Muscle layer of colon (tissue), 2 donors: ENCODE measurements around the gene SLC34A1.
A peak's percentile ranks its signal among the peaks of the same experiment; 100 is the strongest.

Experiments used
- H3K27ac ChIP-seq: one replicate; pipeline ENCODE4 v1.7.0; 2013; ENCODE audit warnings: low read depth, mild to moderate bottlenecking, low read length, moderate library complexity
- H3K27me3 ChIP-seq, 2 donors: one replicate each; pipeline ENCODE4 v1.7.0; 2013; ENCODE audit warnings: low read length in 2 of 2, mild to moderate bottlenecking in 2 of 2; ENCODE audit not compliant: insufficient read depth in 2 of 2, control insufficient read depth in 1 of 2
- H3K36me3 ChIP-seq: one replicate; pipeline ENCODE4 v1.7.0; 2013; ENCODE audit warnings: mild to moderate bottlenecking, low read length; ENCODE audit not compliant: insufficient read depth
- H3K4me1 ChIP-seq: one replicate; pipeline ENCODE4 v1.7.0; 2013; ENCODE audit warnings: mild to moderate bottlenecking, low read length; ENCODE audit not compliant: insufficient read depth
- H3K4me3 ChIP-seq, 2 donors: one replicate each; pipeline ENCODE4 v1.7.0; 2013; ENCODE audit warnings: low read length in 2 of 2, low read depth in 1 of 2, mild to moderate bottlenecking in 1 of 2, moderate library complexity in 1 of 2
- H3K9ac ChIP-seq: one replicate; pipeline ENCODE4 v1.7.0; 2013; ENCODE audit warnings: low read length
- H3K9me3 ChIP-seq: one replicate; pipeline ENCODE4 v1.7.0; 2013; ENCODE audit warnings: mild to moderate bottlenecking, low read length
- donor health status: abdominal sarcoma.
- donor health status: Adenocarcinoma of cecum.

Gene SLC34A1

GRCh38 chr5:177425801-177426565 lies 41.7 kb downstream of the SLC34A1 start:
- Histone ChIP-seq H3K9ac (peak overlapping the region; percentile 6), H3K4me1 (peaks cover 24% of the 10 kb centered on the region), H3K27me3 (no peaks in the 10 kb centered on the region)

GRCh38 chr5:177426566-177427210 lies 42.5 kb downstream of the SLC34A1 start, which contains the start of gene GRK6:
GRK6 (plus strand) TSS chr5:177426676; CDS start chr5:177426846, 170 bp downstream.
- peaks cover 26% of the 10 kb centered on the region for H3K4me1 ChIP-seq
- peak within 1 kb of the TSS; percentile 92 for H3K9ac ChIP-seq
- H3K36me3 ChIP-seq, result peaks cover 9% of the 10 kb centered on the region
- peak within 1 kb of the TSS; percentile 75 for H3K27ac ChIP-seq
- peak within 1 kb of the TSS; percentile 67 to 80 for H3K4me3 ChIP-seq
- H3K9me3 ChIP-seq, result no peaks in the 10 kb centered on the region
- no peaks in the 10 kb centered on the region for H3K27me3 ChIP-seq

More at GRCh38 chr5:177425801-177426565, 41.7 kb downstream of the SLC34A1 start:
- peak overlapping the region; percentile 38 to 50 for H3K4me3 ChIP-seq
- H3K9me3 ChIP-seq, result no peaks in the 10 kb centered on the region
- H3K36me3 ChIP-seq, result peaks cover 9% of the 10 kb centered on the region
- H3K27ac ChIP-seq, result peak overlapping the region; percentile 75

- peak overlapping the region; percentile 20 for H3K27ac ChIP-seq
- peak overlapping the region; percentile 67 to 80 for H3K4me3 ChIP-seq
- no peaks in the 10 kb centered on the region for H3K27me3 ChIP-seq
- H3K9me3 ChIP-seq, result no peaks in the 10 kb centered on the region
- H3K4me1 ChIP-seq, result peaks cover 32% of the 10 kb centered on the region
- peaks cover 13% of the 10 kb centered on the region for H3K36me3 ChIP-seq
- H3K9ac ChIP-seq, result peak overlapping the region; percentile 92
Measured at GRCh38 chr5:177427211-177427822, 43.1 kb downstream of the SLC34A1 start.

GRCh38 chr5:177427919-177428573 lies 43.8 kb downstream of the SLC34A1 start:
- Histone ChIP-seq H3K9me3 (no peaks in the 10 kb centered on the region), H3K4me3 (peak overlapping the region in 1 of 2 donors; percentile 80), H3K4me1 (peaks cover 38% of the 10 kb centered on the region)

GRCh38 chr5:177428574-177429217 lies 44.5 kb downstream of the SLC34A1 start:
- Histone ChIP-seq H3K27me3 (no peaks in the 10 kb centered on the region), H3K9ac (no peak overlapping the region), H3K27ac (peak overlapping the region; percentile 41), H3K9me3 (no peaks in the 10 kb centered on the region), H3K4me1 (peaks cover 38% of the 10 kb centered on the region), H3K4me3 (no peak overlapping the region), H3K36me3 (peaks cover 26% of the 10 kb centered on the region)

More at GRCh38 chr5:177427919-177428573, 43.8 kb downstream of the SLC34A1 start:
- Histone ChIP-seq H3K27ac (no peak overlapping the region), H3K27me3 (no peaks in the 10 kb centered on the region), H3K9ac (peak overlapping the region; percentile 92), H3K36me3 (peaks cover 20% of the 10 kb centered on the region)

- Histone ChIP-seq H3K27ac (no peak overlapping the region), H3K9me3 (no peaks in the 10 kb centered on the region), H3K36me3 (peaks cover 33% of the 10 kb centered on the region)
Measured at GRCh38 chr5:177429248-177430040, 45.2 kb downstream of the SLC34A1 start.

GRCh38 chr5:177430140-177430951 lies 46.1 kb downstream of the SLC34A1 start:
- Histone ChIP-seq H3K27ac (no peak overlapping the region), H3K36me3 (peaks cover 42% of the 10 kb centered on the region)

More at GRCh38 chr5:177429248-177430040, 45.2 kb downstream of the SLC34A1 start:
- Histone ChIP-seq H3K27me3 (no peaks in the 10 kb centered on the region), H3K4me3 (no peak overlapping the region), H3K4me1 (peaks cover 38% of the 10 kb centered on the region), H3K9ac (no peak overlapping the region)

GRCh38 chr5:177430972-177431316 lies 46.7 kb downstream of the SLC34A1 start:
- Histone ChIP-seq H3K9me3 (no peaks in the 10 kb centered on the region), H3K36me3 (peaks cover 48% of the 10 kb centered on the region), H3K4me1 (peaks cover 30% of the 10 kb centered on the region), H3K4me3 (no peak overlapping the region), H3K27me3 (no peaks in the 10 kb centered on the region), H3K9ac (no peak overlapping the region), H3K27ac (no peak overlapping the region)

More at GRCh38 chr5:177430140-177430951, 46.1 kb downstream of the SLC34A1 start:
- H3K4me1 ChIP-seq, result peaks cover 35% of the 10 kb centered on the region
- no peak overlapping the region for H3K9ac ChIP-seq
- no peaks in the 10 kb centered on the region for H3K27me3 ChIP-seq
- H3K9me3 ChIP-seq, result no peaks in the 10 kb centered on the region
- no peak overlapping the region for H3K4me3 ChIP-seq

GRCh38 chr5:177431317-177432142 lies 47.3 kb downstream of the SLC34A1 start:
- Histone ChIP-seq H3K4me3 (no peak overlapping the region), H3K27ac (no peak overlapping the region), H3K27me3 (no peaks in the 10 kb centered on the region), H3K9me3 (no peaks in the 10 kb centered on the region), H3K4me1 (peaks cover 30% of the 10 kb centered on the region), H3K36me3 (peaks cover 52% of the 10 kb centered on the region), H3K9ac (no peak overlapping the region)
